Ovary (tissue), 3 donors: ENCODE results near the gene DLL1.

Source experiments
- POLR2A ChIP-seq: fragments of 450-650 bp; IDR thresholded peaks from one replicate; pipeline ENCODE4 v1.6.1; 2017; ENCODE audit warnings: antibody characterized with exemption, mild to moderate bottlenecking, moderate library complexity
- TF ChIP-seq, protein P1 (sequence below), 3 donors: fragments of 450-650 bp in 2 of 3; fragments of 200-600 bp in 1 of 3; IDR thresholded peaks; one replicate each; pipeline versions ENCODE4 v1.5.1 to v1.8.0; 2016 to 2022; ENCODE audit warnings: antibody characterized with exemption in 3 of 3, mild to moderate bottlenecking in 1 of 3
- donor health status: DM: no; HTN: no; CAD: no.

DNA sequence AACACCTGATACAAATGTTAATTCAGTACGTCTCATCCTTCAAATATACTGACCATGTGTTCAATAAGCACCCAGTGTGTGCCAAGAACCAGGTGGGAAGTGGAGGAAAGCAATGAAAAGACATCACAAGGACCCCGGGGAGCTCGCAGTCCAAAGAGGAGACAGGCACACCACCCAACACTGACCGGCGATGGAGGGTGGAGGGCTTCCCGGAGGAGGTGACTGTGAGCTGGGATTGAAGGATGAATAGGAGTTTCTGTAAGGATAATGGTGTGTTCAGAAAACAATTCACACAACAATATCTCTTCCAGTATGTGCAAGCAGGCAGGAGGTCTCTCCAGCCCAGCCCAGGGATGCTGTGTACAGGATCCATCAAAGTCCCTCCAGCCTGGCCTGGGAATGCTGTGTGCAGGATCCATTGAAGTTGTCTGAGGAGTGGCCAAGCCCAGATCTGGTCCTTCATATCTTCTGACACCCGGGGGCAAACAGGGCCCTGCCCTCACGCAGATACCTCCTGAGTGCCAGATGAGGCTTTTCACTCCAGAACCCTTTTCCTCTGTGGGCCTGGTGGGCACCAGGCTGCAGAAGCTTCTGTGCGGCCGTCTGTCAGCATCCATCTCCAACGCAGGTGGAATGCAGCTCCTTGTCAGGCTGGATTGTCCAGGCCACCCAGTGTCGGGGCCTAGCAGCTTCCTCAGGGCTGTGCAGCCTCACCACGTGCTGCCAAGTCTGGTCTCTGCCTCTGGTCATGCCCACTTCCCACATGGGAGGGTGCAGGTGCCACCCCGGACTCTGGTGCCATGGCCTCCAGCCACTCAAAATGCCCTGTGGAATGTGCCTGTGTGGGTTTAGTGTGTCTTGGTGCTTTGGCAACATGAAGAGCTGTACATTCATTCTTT, 36.3 kb downstream of the DLL1 start:
- TF ChIP-seq, protein P1, sequence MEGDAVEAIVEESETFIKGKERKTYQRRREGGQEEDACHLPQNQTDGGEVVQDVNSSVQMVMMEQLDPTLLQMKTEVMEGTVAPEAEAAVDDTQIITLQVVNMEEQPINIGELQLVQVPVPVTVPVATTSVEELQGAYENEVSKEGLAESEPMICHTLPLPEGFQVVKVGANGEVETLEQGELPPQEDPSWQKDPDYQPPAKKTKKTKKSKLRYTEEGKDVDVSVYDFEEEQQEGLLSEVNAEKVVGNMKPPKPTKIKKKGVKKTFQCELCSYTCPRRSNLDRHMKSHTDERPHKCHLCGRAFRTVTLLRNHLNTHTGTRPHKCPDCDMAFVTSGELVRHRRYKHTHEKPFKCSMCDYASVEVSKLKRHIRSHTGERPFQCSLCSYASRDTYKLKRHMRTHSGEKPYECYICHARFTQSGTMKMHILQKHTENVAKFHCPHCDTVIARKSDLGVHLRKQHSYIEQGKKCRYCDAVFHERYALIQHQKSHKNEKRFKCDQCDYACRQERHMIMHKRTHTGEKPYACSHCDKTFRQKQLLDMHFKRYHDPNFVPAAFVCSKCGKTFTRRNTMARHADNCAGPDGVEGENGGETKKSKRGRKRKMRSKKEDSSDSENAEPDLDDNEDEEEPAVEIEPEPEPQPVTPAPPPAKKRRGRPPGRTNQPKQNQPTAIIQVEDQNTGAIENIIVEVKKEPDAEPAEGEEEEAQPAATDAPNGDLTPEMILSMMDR (IDR thresholded peaks at IDR 0.05) = no peak
- TF ChIP-seq POLR2A = no peak
